Loucy (cell line): ENCODE results near the gene WDR4.
"Not testable (repeated sequence)": the region's sequence is repeated elsewhere in the genome, so short reads cannot be mapped to it uniquely, and the experiment has no call there.

ENCODE experiments used
- H2AFZ ChIP-seq: fragments of 200-600 bp; sonication (generic); 2 replicates; pipeline ENCODE4 v1.6.0; 2016; ENCODE audit warnings: antibody characterized with exemption, mild to moderate bottlenecking, low read length, moderate library complexity
- H3F3A ChIP-seq: fragments of 200-600 bp; 2 replicates; pipeline ENCODE4 v1.6.0; 2016; ENCODE audit warnings: antibody characterized with exemption, low read depth, mild to moderate bottlenecking
- H3K27me3 ChIP-seq: fragments of 200-600 bp; sonication (generic); 2 replicates; pipeline ENCODE4 v1.6.1; 2014; ENCODE audit warnings: low read length, mild to moderate bottlenecking; ENCODE audit not compliant: insufficient read depth, poor library complexity, severe bottlenecking
- H3K36me3 ChIP-seq: fragments of 200-600 bp; sonication (generic); 2 replicates; pipeline ENCODE4 v1.6.1; 2016; ENCODE audit warnings: low read length; ENCODE audit not compliant: insufficient read depth
- H3K4me1 ChIP-seq: fragments of 200-600 bp; sonication (generic); 2 replicates; pipeline ENCODE4 v1.5.1; 2014; ENCODE audit warnings: low read length, mild to moderate bottlenecking; ENCODE audit not compliant: insufficient read depth, poor library complexity, severe bottlenecking
- H3K4me2 ChIP-seq: fragments of 200-600 bp; sonication (generic); 2 replicates; pipeline ENCODE4 v1.6.0; 2014; ENCODE audit warnings: antibody characterized with exemption, low read length, low read depth, mild to moderate bottlenecking; ENCODE audit not compliant: poor library complexity, severe bottlenecking
- H3K4me3 ChIP-seq: fragments of 200-600 bp; sonication (generic); 2 replicates; pipeline ENCODE4 v1.5.1; 2014; ENCODE audit warnings: low read length, mild to moderate bottlenecking, mixed read lengths; ENCODE audit not compliant: poor library complexity, severe bottlenecking
- H3K79me2 ChIP-seq: fragments of 200-600 bp; sonication (generic); 2 replicates; pipeline ENCODE4 v1.6.1; 2014; ENCODE audit warnings: low read length; ENCODE audit not compliant: insufficient read depth
- H3K9ac ChIP-seq: fragments of 200-600 bp; sonication (generic); 2 replicates; pipeline ENCODE4 v1.6.0; 2014; ENCODE audit warnings: mild to moderate bottlenecking, low read depth, low read length, moderate library complexity; ENCODE audit not compliant: poor library complexity, severe bottlenecking
- H3K9me2 ChIP-seq: fragments of 200-600 bp; sonication (generic); replicated peaks from 2 replicates; pipeline ENCODE4 v1.6.1; 2016; ENCODE audit warnings: low read depth, low read length, mixed read lengths
- H3K9me3 ChIP-seq: fragments of 200-600 bp; sonication (generic); 2 replicates; pipeline ENCODE4 v1.6.1; 2014; ENCODE audit warnings: mild to moderate bottlenecking, antibody characterized with exemption, low read length, low read depth; ENCODE audit not compliant: insufficient read depth
- H4K20me1 ChIP-seq: fragments of 200-600 bp; sonication (generic); 2 replicates; pipeline ENCODE4 v1.6.0; 2014; ENCODE audit warnings: antibody characterized with exemption, low read length, mild to moderate bottlenecking; ENCODE audit not compliant: insufficient read depth, poor library complexity, severe bottlenecking
- CTCF ChIP-seq: fragments of 200-600 bp; sonication (generic); conservative IDR thresholded peaks from 2 replicates; pipeline ENCODE4 v1.5.1; 2014; ENCODE audit warnings: mild to moderate bottlenecking, antibody characterized with exemption, low read length
- EZH2phosphoT487 ChIP-seq: fragments of 200-600 bp; IDR thresholded peaks from 2 replicates; pipeline ENCODE4 v1.6.1; 2018; ENCODE audit warnings: antibody characterized with exemption, mild to moderate bottlenecking, moderate library complexity, borderline replicate concordance

The WDR4 gene

GRCh38 chr21:42806509-42807140 is 72.7 kb downstream of the WDR4 start:
- Histone ChIP-seq H3K4me1 (no peaks in the 10 kb centered on the region), H3K27me3 (no peaks in the 10 kb centered on the region), H3K9me2 (no peaks in the 10 kb centered on the region), H3K9me3 (no peaks in the 10 kb centered on the region), H3K79me2 (no peaks in the 10 kb centered on the region), H3K4me3 (no peak overlapping the region), H3K4me2 (no peak overlapping the region), H3K9ac (no peak overlapping the region), H4K20me1 (no peaks in the 10 kb centered on the region), H2AFZ (no peak overlapping the region), H3K36me3 (no peaks in the 10 kb centered on the region), H3F3A (no peaks in the 10 kb centered on the region)
- TF ChIP-seq CTCF (no peak), EZH2phosphoT487 (no peak)

- not testable (repeated sequence) for H3K36me3 ChIP-seq, H2AFZ ChIP-seq, H3K9me2 ChIP-seq, H3K79me2 ChIP-seq, H3K9ac ChIP-seq, H3K4me2 ChIP-seq, H3K27me3 ChIP-seq, H3F3A ChIP-seq, H3K9me3 ChIP-seq, H3K4me3 ChIP-seq, H4K20me1 ChIP-seq, H3K4me1 ChIP-seq
Measured at GRCh38 chr21:42801616-42802015, 77.7 kb downstream of the WDR4 start.

- no peaks in the 10 kb centered on the region for H3K79me2 ChIP-seq
- H2AFZ ChIP-seq = no peak overlapping the region
- TF ChIP-seq CTCF (no peak), EZH2phosphoT487 (no peak)
- no peaks in the 10 kb centered on the region for H3K36me3 ChIP-seq
- H3K9me2 ChIP-seq = no peaks in the 10 kb centered on the region
- no peaks in the 10 kb centered on the region for H3K4me1 ChIP-seq
- no peaks in the 10 kb centered on the region for H3F3A ChIP-seq
- no peak overlapping the region for H3K4me2 ChIP-seq
- H3K9ac ChIP-seq = no peak overlapping the region
- no peaks in the 10 kb centered on the region for H3K9me3 ChIP-seq
- H4K20me1 ChIP-seq = no peaks in the 10 kb centered on the region
- no peaks in the 10 kb centered on the region for H3K27me3 ChIP-seq
- no peak overlapping the region for H3K4me3 ChIP-seq
Measured at GRCh38 chr21:42799948-42800347, 79.4 kb downstream of the WDR4 start.

- Histone ChIP-seq H3K4me3 (no peak overlapping the region), H4K20me1 (no peaks in the 10 kb centered on the region), H3K9me2 (no peaks in the 10 kb centered on the region), H3F3A (no peaks in the 10 kb centered on the region), H3K4me2 (no peak overlapping the region), H3K36me3 (no peaks in the 10 kb centered on the region), H3K9ac (no peak overlapping the region), H3K4me1 (no peaks in the 10 kb centered on the region), H2AFZ (no peak overlapping the region), H3K79me2 (no peaks in the 10 kb centered on the region), H3K9me3 (no peaks in the 10 kb centered on the region), H3K27me3 (no peaks in the 10 kb centered on the region)
- TF ChIP-seq EZH2phosphoT487 = no peak
Measured at GRCh38 chr21:42799516-42799915, 79.8 kb downstream of the WDR4 start.
